Mammary microvascular endothelial cell (primary cell): Measurements from ENCODE around the gene OCIAD2. TPM values are rescaled to one million over a fixed set of nuclear protein-coding genes. Genes with fewer than 3 reads are reported as not detected.

Experiments used
- total RNA-seq: library from RNA; depleted of rRNA; stranded (reverse); fragments of >200 nt; gene quantifications from 2 replicates; pipeline ENCODE4 v1.2.3, GENCODE V29; 2015

OCIAD2 gene, protein sequence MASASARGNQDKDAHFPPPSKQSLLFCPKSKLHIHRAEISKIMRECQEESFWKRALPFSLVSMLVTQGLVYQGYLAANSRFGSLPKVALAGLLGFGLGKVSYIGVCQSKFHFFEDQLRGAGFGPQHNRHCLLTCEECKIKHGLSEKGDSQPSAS
- 97.2 and 127 TPM in 2 replicates for total RNA-seq

DNA sequence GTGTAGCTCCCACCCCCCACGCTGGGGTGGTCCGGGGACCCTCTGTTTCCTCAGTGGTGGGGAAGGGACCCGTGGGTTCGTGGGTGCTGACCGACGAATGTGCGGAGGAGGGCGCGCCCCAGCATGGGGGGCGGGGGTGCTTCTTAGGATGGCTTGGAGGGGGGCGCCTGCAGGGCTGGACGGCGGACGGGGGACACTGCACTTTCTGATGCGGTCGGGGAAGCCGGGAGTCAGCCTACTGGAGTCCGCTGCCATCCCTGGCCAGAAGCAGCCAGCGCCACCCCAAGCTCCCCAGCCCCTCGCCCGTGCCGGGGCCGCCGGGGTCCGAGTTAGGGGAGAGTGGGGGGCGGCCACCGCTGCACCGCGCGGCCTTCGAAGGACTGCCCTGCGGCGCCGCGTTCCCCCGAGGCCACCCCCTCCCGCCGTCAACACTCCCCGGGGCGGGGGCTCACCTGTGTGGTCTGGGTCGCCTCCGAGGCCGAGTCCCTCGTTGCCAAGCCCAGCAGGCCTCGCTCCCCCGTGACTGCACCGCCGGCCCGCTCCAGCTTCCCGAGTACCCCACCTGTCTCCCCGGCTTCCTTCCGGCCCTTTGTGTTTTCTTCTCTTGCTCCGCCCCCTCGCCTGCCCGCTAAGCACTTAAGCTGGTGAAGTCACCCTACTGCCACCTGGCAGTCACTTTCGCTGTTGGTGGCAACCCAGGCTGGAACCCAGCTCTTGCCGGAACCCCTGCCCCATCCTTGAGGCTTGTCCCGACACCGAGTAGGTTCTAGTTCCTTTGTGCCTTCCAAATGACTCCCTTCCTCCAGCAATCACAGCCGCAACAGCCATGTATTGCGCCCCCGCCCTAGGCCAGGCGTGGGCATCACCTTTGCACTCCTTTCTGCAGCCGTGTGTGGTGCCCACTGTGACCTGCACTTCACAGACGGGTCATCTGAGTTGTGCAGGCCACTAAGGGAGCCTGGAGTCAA lies at the start of gene OCIAD2:
Gene OCIAD2 (minus strand): TSS at position 569 of the 968 bp plus-strand sequence. CDS start 2,225 bp downstream, outside the sequence.

Other genes with a start within 250 kb of the OCIAD2 start
- gene FRYL, start 126.5 kb downstream of the OCIAD2 start, total RNA-seq: 41.9 and 43.4 TPM in 2 replicates
- gene OCIAD1, start 75.7 kb downstream of the OCIAD2 start, total RNA-seq: 91.9 and 95.0 TPM in 2 replicates
- gene CWH43, start 79.5 kb upstream of the OCIAD2 start, total RNA-seq: not detected in 2 replicates